A549 (cell line): ENCODE data around the gene SCAMP2.
"Not testable (repeated sequence)": the region's sequence is repeated elsewhere in the genome, so short reads cannot be mapped to it uniquely, and the experiment has no call there.

Experiments
- CBX8 ChIP-seq: fragments of 200-600 bp; sonication (generic); IDR thresholded peaks from 2 replicates; pipeline ENCODE4 v1.6.1; 2016
- CEBPB ChIP-seq, 2 experiments: fragments of >200 bp in 1 of 2; sonication (Bioruptor Twin) in 1 of 2; formaldehyde crosslinking in 1 of 2; IDR thresholded peaks; 2 replicates each; pipeline ENCODE4 v1.6.1; 2012 to 2016
- CHD2 ChIP-seq: fragments of 150-350 bp; IDR thresholded peaks from 2 replicates; pipeline ENCODE4 v1.6.1; 2014; ENCODE audit warnings: low read length; ENCODE audit not compliant: partially characterized antibody
- CTCF ChIP-seq: fragments of >200 bp; sonication (Bioruptor Twin); formaldehyde crosslinking; IDR thresholded peaks from 3 replicates; pipeline ENCODE4 v1.5.1; 2016
- FOSL2 ChIP-seq, 2 experiments: fragments of 450-650 bp in 1 of 2; fragments of >200 bp in 1 of 2; sonication (Bioruptor Twin) in 1 of 2; formaldehyde crosslinking; IDR thresholded peaks; 2 replicates each; pipeline versions ENCODE4 v1.5.0 to v1.6.1; 2016 to 2020; ENCODE audit warnings: mild to moderate bottlenecking in 1 of 2, moderate library complexity in 1 of 2
- MAFK ChIP-seq: fragments of 450-650 bp; IDR thresholded peaks from 2 replicates; pipeline ENCODE4 v1.6.1; 2014; ENCODE audit not compliant: partially characterized antibody
- MAX ChIP-seq: IDR thresholded peaks from 2 replicates; pipeline ENCODE4 v1.6.1; 2012
- NFE2L2 ChIP-seq: fragments of 150-350 bp; conservative IDR thresholded peaks from 2 replicates; pipeline ENCODE4 v1.6.1; 2014; ENCODE audit warnings: low read length
- POLR2A ChIP-seq: IDR thresholded peaks from 2 replicates; pipeline ENCODE4 v1.6.1; 2012; ENCODE audit warnings: mild to moderate bottlenecking, low read length
- RAD21 ChIP-seq, 2 experiments: fragments of >200 bp in 1 of 2; sonication (Bioruptor Twin) in 1 of 2; formaldehyde crosslinking in 1 of 2; IDR thresholded peaks in 1 of 2; conservative IDR thresholded peaks in 1 of 2; 2 replicates in 1 of 2; 3 replicates in 1 of 2; pipeline ENCODE4 v1.6.1; 2012 to 2018; ENCODE audit warnings: inconsistent platforms in 1 of 2
- REST ChIP-seq: fragments of 200-600 bp; sonication (generic); IDR thresholded peaks from 2 replicates; pipeline ENCODE4 v1.6.1; 2016; ENCODE audit warnings: antibody characterized with exemption, mild to moderate bottlenecking, moderate library complexity
- RFX5 ChIP-seq: fragments of 450-650 bp; IDR thresholded peaks from 2 replicates; pipeline ENCODE4 v1.7.1; 2014; ENCODE audit warnings: antibody characterized with exemption, mild to moderate bottlenecking, moderate library complexity
- RNF2 ChIP-seq: fragments of 200-600 bp; sonication (generic); IDR thresholded peaks from 2 replicates; pipeline ENCODE4 v1.6.1; 2016; ENCODE audit warnings: low read depth, mild to moderate bottlenecking, antibody characterized with exemption, moderate library complexity, borderline replicate concordance
- SMC3 ChIP-seq: fragments of >200 bp; sonication (Bioruptor Twin); formaldehyde crosslinking; IDR thresholded peaks from 3 replicates; pipeline ENCODE4 v1.6.1; 2018; ENCODE audit warnings: inconsistent platforms

GRCh38 chr15:74894383-74894782, 21.2 kb upstream of the SCAMP2 start:
- not testable (repeated sequence) for TF ChIP-seq CTCF; POLR2A; SMC3; RAD21 (conservative IDR thresholded peaks at IDR 0.05 in 1 of 2, IDR thresholded peaks at IDR 0.05 in 1 of 2); CHD2; REST; NFE2L2; MAFK; FOSL2 (IDR thresholded peaks at IDR 0.05); FOSL2 (CRISPR knock-in tag; IDR thresholded peaks at IDR 0.05); CEBPB (IDR thresholded peaks at IDR 0.05); RNF2; MAX; CBX8; RFX5
